Fibroblast of villous mesenchyme (primary cell): Measurements from ENCODE around the gene ABCD1. TPM values are rescaled to one million over a fixed set of nuclear protein-coding genes. Genes with fewer than 3 reads are reported as not detected.

Experiments
- DNase-seq: peaks from one replicate; pipeline ENCODE4 v3.0.0-alpha.2; 2010; ENCODE audit warnings: low read depth
- H3K4me3 ChIP-seq: 2 replicates; pipeline ENCODE4 v1.5.1; 2011; ENCODE audit warnings: low read depth, mild to moderate bottlenecking, low read length
- CTCF ChIP-seq: IDR thresholded peaks from 2 replicates; pipeline ENCODE4 v1.5.1; 2012; ENCODE audit warnings: low read depth, mild to moderate bottlenecking, low read length; ENCODE audit not compliant: insufficient read depth
- total RNA-seq: library from RNA; depleted of rRNA; stranded (reverse); fragments of >200 nt; gene quantifications from 2 replicates; pipeline ENCODE4 v1.2.3, GENCODE V29; 2012

ABCD1 gene
- total RNA-seq, 1 donor: 15.5 TPM

GRCh38 chrX:153768311-153769157 is 43.9 kb downstream of the ABCD1 start:
- no peak overlapping the region for H3K4me3 ChIP-seq
- no peak for DNase-seq
- no peak for TF ChIP-seq CTCF

GRCh38 chrX:153769158-153769864 is 44.7 kb downstream of the ABCD1 start:
- no peak for TF ChIP-seq CTCF
- H3K4me3 ChIP-seq: no peak overlapping the region
- no peak for DNase-seq

GRCh38 chrX:153769865-153770600 is 45.4 kb downstream of the ABCD1 start:
- TF ChIP-seq CTCF: no peak
- no peak overlapping the region for H3K4me3 ChIP-seq
- no peak for DNase-seq

GRCh38 chrX:153770601-153771414 is 46.2 kb downstream of the ABCD1 start:
- TF ChIP-seq CTCF: no peak
- H3K4me3 ChIP-seq: no peak overlapping the region
- DNase-seq: no peak

- no peak for TF ChIP-seq CTCF
- DNase-seq: no peak
- no peak overlapping the region for H3K4me3 ChIP-seq
These were observed 47.0 kb downstream of the ABCD1 start for GRCh38 chrX:153771415-153772315.
